NCI-H2029 (cell line): ENCODE results near the gene CDK2.
A peak's percentile ranks its signal among the peaks of the same experiment; 100 is the strongest.
"Not testable (repeated sequence)": the region's sequence is repeated elsewhere in the genome, so short reads cannot be mapped to it uniquely, and the experiment has no call there.

Source experiments
- DNase-seq: peaks from one replicate; lab custom pipeline; 2025; lab: John Stamatoyannopoulos, UW

The CDK2 gene

DNA sequence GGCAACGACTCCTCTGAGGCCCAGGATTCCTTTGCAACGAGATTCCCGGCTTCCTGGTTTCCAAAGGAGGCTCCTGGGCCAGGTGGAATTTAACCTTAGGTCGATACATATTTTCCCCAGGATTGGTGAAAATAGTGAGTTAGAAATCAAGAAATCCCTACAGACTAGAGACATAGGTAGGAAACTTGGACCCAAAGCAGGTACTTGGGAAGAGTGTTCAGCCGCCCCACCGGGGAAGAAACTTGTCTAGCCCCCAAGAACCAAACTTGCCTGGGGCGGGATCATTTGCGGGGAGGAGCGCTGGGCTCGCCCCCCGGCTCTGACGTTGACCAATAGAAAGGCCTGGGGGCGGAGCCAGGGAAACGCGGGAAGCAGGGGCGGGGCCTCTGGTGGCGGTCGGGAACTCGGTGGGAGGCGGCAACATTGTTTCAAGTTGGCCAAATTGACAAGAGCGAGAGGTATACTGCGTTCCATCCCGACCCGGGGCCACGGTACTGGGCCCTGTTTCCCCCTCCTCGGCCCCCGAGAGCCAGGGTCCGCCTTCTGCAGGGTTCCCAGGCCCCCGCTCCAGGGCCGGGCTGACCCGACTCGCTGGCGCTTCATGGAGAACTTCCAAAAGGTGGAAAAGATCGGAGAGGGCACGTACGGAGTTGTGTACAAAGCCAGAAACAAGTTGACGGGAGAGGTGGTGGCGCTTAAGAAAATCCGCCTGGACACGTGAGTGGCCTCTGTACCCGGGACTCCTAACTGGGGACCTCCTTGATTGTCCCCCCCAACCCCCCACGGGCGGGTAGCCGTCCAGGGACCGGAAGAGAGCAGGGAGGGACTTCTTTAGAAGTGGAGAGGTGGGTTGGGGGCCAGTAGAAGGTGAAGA lies at the start of gene CDK2:
CDK2 (plus strand) TSS at position 423 of the 874 bp plus-strand sequence; CDS start at position 602, 179 bp downstream.
- DNase-seq: peak; percentile 60

DNA sequence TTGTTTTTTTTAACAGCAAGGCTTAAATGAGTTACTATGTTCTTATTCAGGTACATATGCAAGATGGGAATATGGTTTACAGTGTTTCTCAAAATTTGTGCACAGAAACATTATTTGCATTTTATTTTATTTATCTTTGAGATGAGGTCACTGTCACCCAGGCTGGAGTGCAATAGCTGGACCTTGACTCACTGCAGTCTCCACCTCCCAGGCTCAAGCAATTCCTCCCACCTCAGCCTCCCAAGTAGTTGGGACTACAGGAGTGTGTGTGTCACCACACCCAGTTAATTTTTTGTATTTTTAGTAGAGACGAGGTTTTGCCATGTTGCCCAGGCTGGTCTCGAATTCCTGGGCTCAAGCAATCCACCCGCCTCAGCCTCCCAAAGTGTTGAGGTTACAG lies 47.6 kb upstream of the CDK2 start:
- DNase-seq: not testable (repeated sequence)

DNA sequence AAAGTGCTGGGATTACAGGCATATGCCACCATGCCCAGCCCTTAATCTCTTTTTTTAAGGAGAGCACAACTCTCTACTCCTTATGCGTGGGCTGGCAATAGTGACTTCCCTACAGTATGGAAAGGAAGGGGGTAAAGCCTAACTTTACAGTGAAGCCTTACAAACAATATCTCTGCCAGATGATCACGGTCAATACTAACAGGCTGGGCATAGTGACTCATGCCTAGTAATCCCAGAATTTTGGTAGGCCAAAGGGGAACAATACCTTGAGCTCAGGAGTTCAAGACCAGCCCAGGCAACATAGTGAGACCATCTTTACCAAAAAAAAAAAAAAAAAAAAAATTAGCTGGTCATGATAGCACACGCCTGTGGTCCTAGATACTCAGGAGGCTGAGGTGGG lies 44.5 kb upstream of the CDK2 start:
- no peak for DNase-seq

DNA sequence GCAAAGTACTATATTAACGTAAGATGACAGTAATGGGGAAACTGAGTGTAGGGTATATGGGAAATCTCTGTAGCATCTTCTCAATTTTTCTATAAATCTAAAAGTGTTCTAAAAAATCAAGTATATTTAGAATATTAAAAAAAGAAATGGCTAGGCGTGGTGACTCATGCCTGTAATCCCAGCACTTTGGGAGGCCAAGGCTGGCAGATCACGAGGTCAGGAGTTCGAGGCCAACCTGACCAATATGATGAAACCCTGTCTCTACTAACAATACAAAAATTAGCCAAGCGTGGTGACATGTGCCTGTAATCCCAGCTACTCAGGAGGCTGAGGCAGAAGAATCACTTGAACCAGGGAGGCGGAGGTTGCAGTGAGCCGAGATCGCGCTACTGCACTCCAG lies 43.0 kb upstream of the CDK2 start:
- not testable (repeated sequence) for DNase-seq

DNA sequence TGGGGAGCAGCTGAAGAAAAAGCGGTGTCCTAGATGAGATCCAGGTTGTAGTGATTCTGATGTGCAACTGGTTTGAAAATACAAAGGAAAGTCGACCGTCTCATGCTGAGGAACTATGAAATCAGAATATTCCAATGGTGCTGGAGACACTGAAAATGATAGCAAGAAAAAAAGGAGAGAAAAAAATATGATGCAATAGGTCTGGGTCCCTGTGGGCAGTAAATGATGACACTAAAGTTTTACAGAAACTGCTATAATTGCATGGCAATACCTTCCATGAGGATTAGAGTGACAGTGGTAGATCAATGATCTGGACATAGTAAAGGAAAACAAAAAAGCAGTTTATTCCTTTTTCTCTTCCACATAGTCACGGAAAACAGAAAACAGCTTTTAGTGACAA lies 41.3 kb upstream of the CDK2 start:
- DNase-seq: no peak

DNA sequence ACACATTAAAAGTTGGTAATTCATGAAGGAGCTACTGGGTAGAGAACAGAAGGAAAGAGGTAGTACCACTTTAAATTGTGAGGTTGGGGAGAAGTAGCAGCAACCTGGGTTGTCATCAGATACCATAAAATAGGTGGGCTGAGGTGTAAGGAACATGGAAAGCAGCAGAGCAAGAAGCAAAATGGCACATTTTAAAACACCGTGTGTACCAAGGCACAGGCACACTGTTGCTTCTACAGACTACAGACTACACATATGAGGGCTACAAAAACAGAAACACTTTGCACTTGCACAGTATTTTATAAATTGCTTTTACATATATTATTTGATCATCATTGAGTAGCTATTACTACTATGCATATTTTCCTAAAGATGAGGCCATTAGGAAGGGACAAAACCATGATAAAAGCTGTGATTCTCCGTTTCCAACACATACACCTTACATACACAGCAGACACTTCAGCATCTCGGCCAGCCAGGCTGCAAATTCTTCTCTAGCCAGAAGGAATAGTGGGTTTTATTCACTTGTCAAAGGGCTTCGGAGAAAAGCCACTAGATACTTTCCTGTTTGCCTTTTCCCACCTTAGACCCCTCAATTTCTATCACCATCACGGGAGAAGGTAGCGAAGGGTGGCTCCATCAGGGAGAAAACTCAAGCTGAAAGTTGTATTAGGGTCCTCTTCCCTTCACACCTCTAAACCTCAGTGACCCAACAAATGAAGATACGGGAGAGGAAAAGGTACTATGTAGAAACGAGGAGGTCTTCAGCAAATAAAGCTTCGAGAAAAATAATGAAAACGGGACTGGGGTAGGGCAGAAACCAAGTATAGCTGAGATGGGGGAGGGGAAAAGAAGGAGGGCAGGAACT lies 40.5 kb upstream of the CDK2 start:
- no peak for DNase-seq

DNA sequence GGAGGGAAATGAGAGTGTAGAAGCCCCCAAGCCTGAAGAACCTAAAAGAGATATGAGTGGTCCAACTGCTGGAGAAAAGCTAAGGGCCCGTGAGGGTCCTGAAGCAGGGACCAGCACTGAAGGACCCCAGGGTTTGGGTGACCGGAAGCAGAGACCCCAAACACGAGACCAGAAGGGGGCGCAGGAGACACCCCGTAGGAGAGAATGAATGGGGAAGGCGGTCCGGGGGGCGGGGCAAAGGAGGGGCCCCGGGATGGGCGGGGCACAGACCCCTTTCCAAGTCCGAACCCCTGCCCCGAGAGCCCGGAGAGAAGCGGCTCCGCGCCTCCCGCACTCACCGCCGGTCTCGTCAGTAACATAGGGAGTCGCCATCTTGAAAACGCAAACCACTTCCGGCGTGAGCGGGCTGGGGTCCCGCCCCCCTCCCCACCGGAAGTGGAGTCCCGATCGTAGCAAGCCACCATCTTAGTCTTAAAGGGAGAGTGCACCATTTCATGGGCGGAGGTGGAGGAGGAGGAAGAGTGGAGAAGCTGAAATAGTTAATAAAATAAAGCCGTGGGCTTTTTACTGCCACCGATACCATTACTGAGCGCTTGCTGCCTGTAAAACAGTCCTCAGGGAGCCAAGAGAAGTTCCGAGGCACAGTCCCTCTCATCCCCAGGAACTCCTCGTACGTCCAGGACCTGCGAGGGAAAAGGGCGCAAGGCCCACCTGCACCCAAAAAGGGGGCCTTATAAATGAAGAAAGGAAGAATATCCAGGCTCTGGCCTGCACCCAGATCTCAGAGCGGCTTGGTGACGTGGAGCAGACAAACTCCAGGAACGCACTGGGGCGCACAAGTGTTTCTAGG lies 39.7 kb upstream of the CDK2 start:
- DNase-seq: peak; percentile 87

DNA sequence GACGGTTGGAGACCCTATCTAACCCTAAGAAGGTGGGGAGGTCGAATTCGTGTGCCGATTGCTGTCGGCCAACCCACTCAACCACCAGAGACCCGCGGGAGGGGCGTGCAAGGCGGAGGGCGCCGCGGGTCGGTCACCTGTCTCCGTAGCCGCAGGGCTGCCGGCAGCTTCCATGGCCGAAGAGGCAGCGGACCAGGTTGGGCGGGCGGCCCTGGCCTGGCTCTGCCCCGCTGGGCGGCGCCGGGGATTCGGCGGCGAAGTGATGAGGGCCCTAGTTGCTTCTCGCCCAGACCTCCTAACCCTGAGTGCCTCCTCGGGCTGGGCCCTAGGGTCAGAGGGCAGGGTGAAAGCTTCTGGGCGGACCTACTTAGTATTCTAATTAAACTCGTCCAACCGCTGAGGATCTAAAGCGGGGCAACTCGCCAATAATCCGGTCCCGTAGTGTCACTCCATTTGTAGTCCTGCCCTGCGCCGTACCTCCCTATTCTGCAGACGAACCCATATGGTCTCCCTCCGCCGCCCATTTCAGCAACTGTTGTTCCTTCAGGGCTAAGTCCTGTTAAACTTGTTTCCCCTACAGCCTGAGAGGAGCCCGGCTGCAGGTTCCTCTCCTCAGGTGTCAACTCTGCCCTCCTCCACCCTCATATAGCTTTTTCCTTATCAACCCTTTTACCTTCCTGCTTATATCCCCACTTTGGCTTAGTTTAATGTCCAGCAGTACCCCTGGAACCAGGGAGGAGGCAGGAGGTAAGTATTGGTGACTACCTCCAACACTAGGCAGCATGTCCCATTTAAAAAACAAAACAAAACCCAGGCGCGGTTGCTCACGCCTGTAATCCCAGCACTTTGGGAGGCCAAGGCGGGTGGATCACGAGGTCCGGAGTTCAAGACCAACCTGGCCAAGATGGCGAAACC lies 38.8 kb upstream of the CDK2 start, which contains the start of gene PYM1:
PYM1 (minus strand) TSS at position 307 of the 915 bp plus-strand sequence; CDS start at position 174, 133 bp downstream.
- DNase-seq: peak; percentile 47

DNA sequence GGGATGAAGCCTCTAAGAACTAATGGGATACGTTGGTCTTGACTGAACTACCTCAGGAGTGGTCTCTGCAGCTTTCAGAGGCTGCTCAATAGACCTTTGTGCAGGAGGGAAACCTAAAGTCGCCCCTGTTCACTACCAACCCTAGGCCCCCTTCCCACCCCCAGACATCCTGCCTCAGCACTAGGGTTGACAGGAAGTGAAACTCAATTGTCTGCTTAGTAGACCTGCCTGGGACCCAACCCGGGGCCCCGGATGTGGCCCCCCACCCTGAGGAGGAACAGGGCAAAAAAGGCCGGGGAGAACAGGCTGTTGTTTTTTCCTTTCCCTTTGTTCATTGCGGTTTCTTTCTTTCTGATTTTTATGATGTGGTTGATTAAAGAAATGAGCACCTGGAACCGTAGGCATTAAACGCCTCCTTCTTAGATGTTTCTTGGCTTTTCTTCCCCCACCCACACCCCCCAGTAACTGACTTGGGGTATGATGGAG lies 37.3 kb upstream of the CDK2 start:
- no peak for DNase-seq

DNA sequence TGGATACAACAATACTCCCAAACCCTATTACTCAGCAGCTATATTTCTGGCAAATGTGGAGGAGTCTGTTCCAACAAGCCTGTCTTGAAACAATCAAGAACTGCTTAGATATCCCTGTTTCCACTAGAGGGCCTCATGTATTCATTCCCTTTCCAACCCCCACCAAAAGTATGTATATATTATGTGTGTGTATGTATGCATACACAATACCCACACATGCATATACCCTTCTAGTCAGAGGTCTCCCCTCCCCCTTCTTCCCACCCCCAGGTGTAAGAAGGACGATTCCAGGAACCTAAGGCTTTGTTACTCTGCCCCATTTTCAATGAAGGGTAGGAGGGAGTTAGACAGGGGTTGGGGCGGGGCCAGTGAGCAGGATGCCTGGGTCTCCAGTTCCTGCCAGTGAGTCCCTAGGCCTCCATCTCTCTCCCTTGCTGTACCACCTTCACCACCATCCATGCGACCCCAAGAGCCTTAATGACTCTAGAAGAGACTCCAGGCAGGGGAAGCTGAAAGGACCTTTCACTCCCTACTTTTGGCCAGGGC lies 35.8 kb upstream of the CDK2 start, which contains the start of gene DGKA:
DGKA (plus strand) TSS at position 392 of the 546 bp plus-strand sequence. CDS start 5,342 bp downstream, outside the sequence.
- peak; percentile 28 for DNase-seq

DNA sequence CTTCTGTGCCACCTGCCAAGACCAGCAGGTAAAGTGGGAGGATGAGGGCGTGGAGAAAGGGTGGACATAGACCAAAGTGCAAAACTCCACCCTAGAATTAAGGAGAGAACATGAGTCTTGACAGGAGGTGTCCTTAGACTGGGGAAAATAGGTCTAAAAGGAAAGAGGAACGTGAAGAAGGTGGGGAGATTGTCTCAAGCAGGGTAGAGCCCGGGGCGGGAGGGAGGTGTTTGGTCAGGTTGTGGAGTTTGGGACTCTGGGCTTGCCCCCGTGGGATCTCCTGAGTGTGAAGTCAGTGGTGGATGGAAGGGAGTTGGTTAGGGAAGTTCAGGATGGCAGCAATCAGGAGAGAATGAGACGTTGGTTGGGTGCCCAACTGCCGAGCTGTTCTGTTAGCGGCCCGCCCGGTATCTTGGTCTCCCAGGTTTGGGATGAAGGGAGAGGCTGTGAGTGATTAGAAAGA lies 35.3 kb upstream of the CDK2 start:
- DNase-seq: no peak

DNA sequence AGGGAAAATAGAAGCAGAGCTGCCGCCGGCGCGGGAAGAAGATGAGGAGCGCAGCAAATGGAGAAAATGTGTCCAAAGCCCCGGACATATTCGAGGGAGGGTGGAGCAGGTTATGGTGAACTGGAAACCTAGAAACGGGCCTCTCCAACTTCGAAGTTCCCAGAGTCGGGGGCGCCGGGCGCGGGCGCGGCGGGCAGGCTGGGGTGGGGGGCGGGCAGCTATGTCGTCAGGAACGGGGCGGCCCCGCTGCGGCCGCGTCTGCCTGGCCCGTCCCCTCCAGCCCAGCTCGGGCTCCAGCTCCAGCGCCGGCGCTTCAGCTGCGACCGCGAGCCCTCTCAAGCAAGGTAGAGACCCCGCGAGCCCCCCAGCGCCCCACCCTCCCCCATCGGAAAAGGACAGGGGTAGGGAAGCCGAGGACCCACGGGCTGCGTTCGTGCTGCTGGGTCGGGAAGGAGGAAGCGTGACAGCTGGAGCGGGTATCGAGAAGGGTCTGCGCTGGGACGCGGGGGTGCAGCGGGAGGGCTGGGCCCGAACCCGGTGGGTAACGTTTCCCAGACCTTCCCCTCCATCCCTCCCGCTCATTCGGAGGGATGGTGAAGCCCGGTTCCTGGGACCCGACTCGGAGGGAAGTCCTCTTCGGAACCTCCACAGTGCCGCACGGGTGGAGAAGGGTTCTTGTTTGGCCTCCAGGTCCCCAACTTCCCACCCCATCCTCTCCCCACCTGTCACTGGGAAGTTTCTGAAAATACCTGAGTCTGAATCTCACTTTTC lies 34.7 kb upstream of the CDK2 start:
- no peak for DNase-seq

DNA sequence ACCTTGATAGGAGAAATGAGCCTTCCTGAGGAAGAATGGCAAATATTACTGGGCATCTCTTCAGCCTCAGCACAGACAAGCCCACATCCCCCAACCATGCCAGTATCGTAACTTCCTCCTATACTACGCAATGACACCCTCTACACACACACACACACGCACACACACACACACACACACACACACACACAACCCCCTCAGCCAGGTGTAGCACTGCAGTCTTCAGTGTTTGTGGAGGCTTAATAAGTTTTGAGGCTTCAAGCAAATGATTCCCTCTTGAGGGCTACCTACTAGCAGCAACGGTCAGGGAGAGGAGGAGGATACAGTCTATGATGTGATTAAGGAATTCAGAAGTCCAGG lies 34.1 kb upstream of the CDK2 start:
- DNase-seq: no peak

DNA sequence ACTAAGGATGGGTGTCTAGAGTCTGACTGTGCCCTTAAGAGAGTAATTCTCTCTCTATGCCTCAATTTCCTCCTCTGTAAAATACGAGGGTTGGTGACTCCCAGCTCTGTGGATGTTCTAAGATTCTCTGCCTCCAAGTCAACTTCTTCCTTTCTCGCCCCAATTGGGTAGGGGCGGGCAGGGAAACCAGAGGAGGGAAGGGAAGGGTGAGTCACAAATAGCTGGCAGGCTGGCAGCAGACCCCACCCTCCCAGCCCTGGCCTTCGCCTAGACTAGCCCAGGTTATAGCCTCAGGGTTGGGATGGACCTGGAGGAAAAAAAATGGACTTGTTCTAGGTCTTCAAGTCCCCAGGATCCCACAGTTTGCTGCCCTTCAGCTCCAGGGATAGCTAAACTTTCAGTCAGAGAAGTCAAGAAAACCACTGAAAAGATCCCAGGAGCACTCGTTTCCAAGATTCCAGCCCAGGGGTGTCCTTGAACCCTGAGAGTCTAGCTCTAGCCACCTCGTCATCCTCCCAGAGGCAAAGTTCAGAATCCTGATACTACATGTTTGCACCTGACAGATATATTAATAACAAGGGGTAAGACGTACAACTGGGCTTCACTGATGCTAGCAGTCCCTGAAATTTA lies 33.3 kb upstream of the CDK2 start:
- DNase-seq: no peak

DNA sequence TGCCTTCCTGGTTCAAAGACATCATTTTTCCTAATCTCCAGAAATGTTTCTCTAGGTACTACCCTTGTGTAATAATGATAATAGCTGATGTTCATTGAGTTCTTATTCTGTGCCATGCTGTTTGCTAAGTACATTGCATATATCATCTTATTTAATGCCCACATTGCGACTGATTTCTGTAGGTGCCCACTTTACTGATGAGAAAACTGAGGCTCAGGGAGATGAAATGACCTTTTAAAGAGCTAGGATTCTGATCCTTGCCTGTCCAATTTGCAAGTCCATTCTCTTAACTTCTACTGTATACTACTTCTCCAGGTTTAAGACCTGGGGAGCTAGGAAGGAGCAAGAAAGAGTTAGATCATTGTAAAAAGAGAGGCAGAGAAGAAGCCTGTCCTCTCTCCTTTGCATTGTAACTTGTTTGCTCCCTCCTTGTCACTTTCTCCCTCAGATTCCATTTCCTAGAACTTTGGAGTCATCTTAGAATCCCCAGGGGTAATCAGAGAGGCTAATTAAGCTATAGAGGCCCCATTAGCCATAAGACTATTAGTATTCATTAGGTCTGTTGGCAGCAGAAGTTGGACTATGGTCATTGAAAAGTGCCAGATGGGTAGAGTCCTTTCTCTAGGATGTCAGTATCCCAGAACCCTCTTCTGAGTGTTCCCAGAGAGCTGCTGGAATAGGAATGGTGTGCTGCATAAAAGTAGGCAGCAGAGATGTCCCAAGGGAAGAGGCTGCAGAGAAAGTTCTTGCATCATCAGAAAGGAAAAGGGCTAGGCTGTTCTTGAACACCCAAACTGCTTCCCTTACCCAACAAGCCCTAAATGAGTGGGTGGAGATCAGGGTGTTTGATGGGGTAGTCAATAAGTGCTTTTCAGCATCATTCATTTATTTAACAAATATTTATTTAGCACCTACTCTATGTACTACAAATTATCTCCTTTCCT lies 32.6 kb upstream of the CDK2 start:
- no peak for DNase-seq

DNA sequence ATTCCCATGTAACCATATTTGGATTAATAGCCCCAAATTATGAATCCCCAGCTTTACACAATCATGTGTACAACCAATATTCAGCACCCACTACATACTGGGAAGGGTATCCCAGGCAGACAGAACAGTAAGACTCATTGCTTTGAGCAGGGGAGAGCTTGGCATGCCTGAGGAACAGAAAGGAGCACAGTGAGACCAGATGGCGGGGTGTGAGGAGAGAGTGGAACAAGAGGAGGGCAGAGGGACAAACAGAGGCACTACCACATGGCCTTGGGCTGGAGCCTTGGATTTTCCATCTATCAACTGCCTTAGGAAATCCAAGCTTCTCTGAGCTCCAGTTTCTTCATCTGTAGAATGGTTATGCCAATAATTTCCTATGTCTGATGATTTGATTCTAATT lies 31.9 kb upstream of the CDK2 start:
- no peak for DNase-seq

DNA sequence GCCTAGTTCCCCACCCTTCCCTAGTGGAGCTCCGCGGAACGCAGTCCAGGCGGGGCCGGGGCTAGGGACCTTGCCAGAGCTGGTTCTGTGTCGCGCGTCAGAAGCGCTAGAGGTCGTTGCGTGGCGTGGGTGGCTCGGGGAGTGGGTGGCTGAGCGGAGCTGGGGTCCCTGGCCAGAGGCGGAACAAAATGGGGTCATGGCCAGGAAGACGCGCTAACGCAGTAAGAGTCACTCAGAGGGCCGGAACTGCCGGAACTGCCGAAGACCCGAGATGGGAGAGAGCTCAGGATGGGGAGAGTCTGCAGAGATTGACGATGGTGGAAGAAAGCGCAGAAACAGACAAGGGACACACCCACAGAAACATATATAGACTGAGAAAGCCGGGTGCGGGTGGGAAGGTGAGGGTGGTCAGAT lies 30.9 kb upstream of the CDK2 start:
- no peak for DNase-seq

DNA sequence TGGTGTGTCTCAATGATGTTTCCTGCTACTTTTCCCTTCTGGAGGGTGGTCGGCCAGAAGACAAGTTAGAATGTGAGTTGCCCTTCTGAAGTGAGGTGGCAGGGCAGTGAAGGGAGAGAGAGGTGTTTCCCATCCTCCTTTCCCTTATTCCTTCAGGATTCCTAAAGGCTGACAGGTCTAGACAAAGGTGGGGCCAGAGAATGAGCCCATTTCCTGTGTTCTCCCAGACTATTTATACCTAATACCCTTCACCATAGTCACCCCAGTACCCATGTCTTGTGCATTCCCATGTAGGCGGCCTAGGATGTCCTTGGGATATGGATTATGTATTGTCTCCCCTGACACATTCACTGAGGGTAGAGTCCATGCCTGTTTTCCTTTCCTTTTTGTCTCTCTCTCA lies 28.6 kb upstream of the CDK2 start:
- no peak for DNase-seq
